Cerebellar cortex (tissue), 1 donor: Measurements from ENCODE around the gene HSD11B1L.

ENCODE experiments used
- DNase-seq: peaks from one replicate; pipeline ENCODE4 v3.0.0-alpha.2; 2015; ENCODE audit warnings: low spot score

Gene HSD11B1L

GRCh38 chr19:5680437-5681368 lies at the start of gene HSD11B1L, which contains the start of gene MICOS13:
Gene HSD11B1L, plus strand, starts transcription at chr19:5681027. Its CDS starts 3,806 bp downstream, at chr19:5684833.
Gene MICOS13, minus strand, starts transcription at chr19:5680516. Its CDS starts 30 bp downstream, at chr19:5680486.
- DNase-seq, result peak; percentile 99

- no peak for DNase-seq
Measured at GRCh38 chr19:5631567-5632240, 49.1 kb upstream of the HSD11B1L start.

- no peak for DNase-seq
Measured at GRCh38 chr19:5632241-5632612, 48.6 kb upstream of the HSD11B1L start.

GRCh38 chr19:5632657-5633056 lies 48.2 kb upstream of the HSD11B1L start:
- no peak for DNase-seq

GRCh38 chr19:5635427-5635826 lies 45.4 kb upstream of the HSD11B1L start:
- no peak for DNase-seq

- DNase-seq, result no peak
Measured at GRCh38 chr19:5637971-5638370, 42.9 kb upstream of the HSD11B1L start.

- no peak for DNase-seq
Measured at GRCh38 chr19:5641171-5641570, 39.7 kb upstream of the HSD11B1L start.

- DNase-seq, result no peak
Measured at GRCh38 chr19:5642204-5642603, 38.6 kb upstream of the HSD11B1L start.

- no peak for DNase-seq
Measured at GRCh38 chr19:5643060-5643459, 37.8 kb upstream of the HSD11B1L start.

- no peak for DNase-seq
Measured at GRCh38 chr19:5644037-5644436, 36.8 kb upstream of the HSD11B1L start.

GRCh38 chr19:5645409-5645808 lies 35.4 kb upstream of the HSD11B1L start:
- DNase-seq, result no peak

- no peak for DNase-seq
Measured at GRCh38 chr19:5646703-5647102, 34.1 kb upstream of the HSD11B1L start.

- DNase-seq, result no peak
Measured at GRCh38 chr19:5648464-5648863, 32.4 kb upstream of the HSD11B1L start.

GRCh38 chr19:5651361-5651760 lies 29.5 kb upstream of the HSD11B1L start:
- DNase-seq, result no peak

GRCh38 chr19:5652261-5652660 lies 28.6 kb upstream of the HSD11B1L start:
- DNase-seq, result no peak

GRCh38 chr19:5654931-5655330 lies 25.9 kb upstream of the HSD11B1L start:
- no peak for DNase-seq

- DNase-seq, result no peak
Measured at GRCh38 chr19:5655412-5655811, 25.4 kb upstream of the HSD11B1L start.

- no peak for DNase-seq
Measured at GRCh38 chr19:5661483-5661882, 19.3 kb upstream of the HSD11B1L start.

- DNase-seq, result no peak
Measured at GRCh38 chr19:5663904-5664303, 16.9 kb upstream of the HSD11B1L start.

- DNase-seq, result no peak
Measured at GRCh38 chr19:5664515-5664914, 16.3 kb upstream of the HSD11B1L start.

- no peak for DNase-seq
Measured at GRCh38 chr19:5665781-5666513, 14.9 kb upstream of the HSD11B1L start.

- DNase-seq, result no peak
Measured at GRCh38 chr19:5666921-5667610, 13.8 kb upstream of the HSD11B1L start.
